Glutamatergic neuron (in vitro differentiated cells): ENCODE results near the gene BDNF. TPM values are rescaled to one million over a fixed set of nuclear protein-coding genes. Genes with fewer than 3 reads are reported as not detected.

Source experiments
- DNase-seq: peaks from one replicate; pipeline ENCODE4 v3.0.0; 2022
- H3K27ac Mint-ChIP-seq: one replicate; pipeline ENCODE4 v1.8.0; 2020; ENCODE audit warnings: mild to moderate bottlenecking, mixed read lengths, inconsistent platforms; ENCODE audit not compliant: unreplicated experiment
- H3K27me3 Mint-ChIP-seq: one replicate; pipeline ENCODE4 v1.8.0; 2020; ENCODE audit warnings: mild to moderate bottlenecking, moderate library complexity, mixed read lengths, inconsistent platforms; ENCODE audit not compliant: unreplicated experiment
- H3K36me3 Mint-ChIP-seq: one replicate; pipeline ENCODE4 v1.8.0; 2020; ENCODE audit warnings: mild to moderate bottlenecking, mixed read lengths, inconsistent platforms; ENCODE audit not compliant: unreplicated experiment
- H3K4me1 Mint-ChIP-seq: one replicate; pipeline ENCODE4 v1.8.0; 2020; ENCODE audit warnings: mild to moderate bottlenecking, low read depth, mixed read lengths, inconsistent platforms; ENCODE audit not compliant: unreplicated experiment
- H3K4me3 Mint-ChIP-seq: one replicate; pipeline ENCODE4 v1.8.0; 2020; ENCODE audit warnings: mild to moderate bottlenecking, mixed read lengths, inconsistent platforms; ENCODE audit not compliant: unreplicated experiment
- H3K9me3 Mint-ChIP-seq: one replicate; pipeline ENCODE4 v1.8.0; 2020; ENCODE audit warnings: mild to moderate bottlenecking, moderate library complexity, mixed read lengths, inconsistent platforms; ENCODE audit not compliant: unreplicated experiment
- total RNA-seq: library from RNA; stranded (reverse); fragmentation: NEBNext Ultra II Directional; extraction: Animal tissue kit (Norgen Biotek cat#: 25700); gene quantifications from one replicate; pipeline ENCODE4 v1.2.1, GENCODE V29; 2021; ENCODE audit not compliant: unreplicated experiment
- TF ChIP-seq, protein P1 (sequence below): fragments of 200-600 bp; sonication (generic); IDR thresholded peaks from one replicate; pipeline ENCODE4 v1.5.0; 2021; ENCODE audit not compliant: partially characterized antibody, unreplicated experiment

The BDNF gene
- total RNA-seq, 1 donor from 2014 or later, result 0.42 TPM

GRCh38 chr11:27720277-27720830 is 20.1 kb upstream of the BDNF start:
- H3K4me1 Mint-ChIP-seq, result peaks cover 23% of the 10 kb centered on the region
- H3K27me3 Mint-ChIP-seq, result peaks cover 22% of the 10 kb centered on the region
- H3K27ac Mint-ChIP-seq, result peak overlapping the region; percentile 49

DNA sequence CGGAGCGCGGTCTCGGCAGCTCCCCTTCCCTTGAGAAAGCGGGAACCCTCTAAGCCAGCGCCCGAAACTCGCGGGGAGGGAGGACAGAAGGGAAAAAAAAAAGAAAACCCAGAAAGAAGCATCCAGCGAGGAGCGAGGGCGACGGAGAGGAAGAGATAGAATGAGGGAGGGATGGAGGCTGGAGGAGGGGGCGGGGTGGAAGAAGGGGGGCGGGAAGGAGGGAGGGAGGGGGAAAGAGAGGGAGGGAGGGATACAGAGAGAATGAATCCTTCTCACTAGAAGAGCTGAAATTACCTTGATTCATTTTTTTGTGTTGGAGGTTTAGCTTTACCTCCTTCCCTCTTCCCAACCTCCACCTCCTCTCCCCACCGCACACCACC is 19.3 kb upstream of the BDNF start:
- Mint-ChIP-seq H3K9me3 (peaks cover 7% of the 10 kb centered on the region), H3K36me3 (no peaks in the 10 kb centered on the region), H3K4me1 (peaks cover 23% of the 10 kb centered on the region), H3K4me3 (peak overlapping the region; percentile 88), H3K27me3 (peaks cover 22% of the 10 kb centered on the region), H3K27ac (peak overlapping the region; percentile 95)
- DNase-seq, result peak; percentile 34
- TF ChIP-seq, protein P1, sequence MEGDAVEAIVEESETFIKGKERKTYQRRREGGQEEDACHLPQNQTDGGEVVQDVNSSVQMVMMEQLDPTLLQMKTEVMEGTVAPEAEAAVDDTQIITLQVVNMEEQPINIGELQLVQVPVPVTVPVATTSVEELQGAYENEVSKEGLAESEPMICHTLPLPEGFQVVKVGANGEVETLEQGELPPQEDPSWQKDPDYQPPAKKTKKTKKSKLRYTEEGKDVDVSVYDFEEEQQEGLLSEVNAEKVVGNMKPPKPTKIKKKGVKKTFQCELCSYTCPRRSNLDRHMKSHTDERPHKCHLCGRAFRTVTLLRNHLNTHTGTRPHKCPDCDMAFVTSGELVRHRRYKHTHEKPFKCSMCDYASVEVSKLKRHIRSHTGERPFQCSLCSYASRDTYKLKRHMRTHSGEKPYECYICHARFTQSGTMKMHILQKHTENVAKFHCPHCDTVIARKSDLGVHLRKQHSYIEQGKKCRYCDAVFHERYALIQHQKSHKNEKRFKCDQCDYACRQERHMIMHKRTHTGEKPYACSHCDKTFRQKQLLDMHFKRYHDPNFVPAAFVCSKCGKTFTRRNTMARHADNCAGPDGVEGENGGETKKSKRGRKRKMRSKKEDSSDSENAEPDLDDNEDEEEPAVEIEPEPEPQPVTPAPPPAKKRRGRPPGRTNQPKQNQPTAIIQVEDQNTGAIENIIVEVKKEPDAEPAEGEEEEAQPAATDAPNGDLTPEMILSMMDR, result no peak

More at GRCh38 chr11:27720277-27720830, 20.1 kb upstream of the BDNF start:
- peak; percentile 40 for DNase-seq
- Mint-ChIP-seq H3K9me3 (peaks cover 7% of the 10 kb centered on the region), H3K36me3 (no peaks in the 10 kb centered on the region), H3K4me3 (peak overlapping the region; percentile 84)
- TF ChIP-seq, protein P1, result peak; percentile 68

- H3K4me3 Mint-ChIP-seq, result peak overlapping the region; percentile 99
- H3K36me3 Mint-ChIP-seq, result no peaks in the 10 kb centered on the region
- peaks cover 23% of the 10 kb centered on the region for H3K4me1 Mint-ChIP-seq
- peaks cover 22% of the 10 kb centered on the region for H3K27me3 Mint-ChIP-seq
- H3K27ac Mint-ChIP-seq, result peak overlapping the region; percentile 100
- H3K9me3 Mint-ChIP-seq, result peaks cover 7% of the 10 kb centered on the region
- DNase-seq, result peak; percentile 80
- TF ChIP-seq, protein P1, result peak; percentile 3
These were observed 18.7 kb upstream of the BDNF start for GRCh38 chr11:27718863-27719545.

- H3K4me1 Mint-ChIP-seq, result peaks cover 23% of the 10 kb centered on the region
- H3K27ac Mint-ChIP-seq, result peak overlapping the region; percentile 100
- peak overlapping the region; percentile 99 for H3K4me3 Mint-ChIP-seq
- no peaks in the 10 kb centered on the region for H3K36me3 Mint-ChIP-seq
- DNase-seq, result peak; percentile 82
- H3K27me3 Mint-ChIP-seq, result peaks cover 22% of the 10 kb centered on the region
- TF ChIP-seq, protein P1, result no peak
- H3K9me3 Mint-ChIP-seq, result peaks cover 7% of the 10 kb centered on the region
These were observed 18.1 kb upstream of the BDNF start for GRCh38 chr11:27718346-27718862.

DNA sequence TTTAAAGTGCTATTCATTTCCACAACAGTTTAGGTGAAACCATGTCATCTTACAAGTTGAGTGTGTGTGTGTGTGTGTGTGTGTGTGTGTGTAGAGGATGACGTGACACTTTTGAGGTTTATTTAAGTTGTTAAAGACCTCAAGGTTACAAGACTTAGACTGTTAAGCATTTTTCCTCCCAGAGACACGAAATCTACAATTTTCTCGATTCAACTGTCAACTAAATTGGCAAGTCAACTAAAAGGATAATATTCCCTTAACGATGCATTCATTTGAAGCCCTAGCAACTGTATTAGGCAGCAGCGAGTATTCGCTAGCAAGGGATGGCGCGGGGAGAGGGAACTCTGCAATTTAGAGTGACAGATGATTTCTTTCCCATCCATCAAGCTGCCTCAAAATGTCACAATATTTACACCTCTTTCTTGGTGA is 17.6 kb upstream of the BDNF start:
- Mint-ChIP-seq H3K27ac (peak overlapping the region; percentile 100), H3K27me3 (peaks cover 22% of the 10 kb centered on the region), H3K36me3 (no peaks in the 10 kb centered on the region), H3K4me1 (peaks cover 21% of the 10 kb centered on the region), H3K4me3 (peak overlapping the region; percentile 99), H3K9me3 (peaks cover 7% of the 10 kb centered on the region)
- peak; percentile 21 for DNase-seq
- TF ChIP-seq, protein P1, result no peak
